ENCODE measurements around the gene SKIL. TPM values are rescaled to one million over a fixed set of nuclear protein-coding genes. Genes with fewer than 3 reads are reported as not detected.

SKIL gene
- total and polyA plus RNA-seq, 2 donors (not counting 1 experiment from before 2014, with no cell fraction given), result 7.7 to 145 TPM

DNA sequence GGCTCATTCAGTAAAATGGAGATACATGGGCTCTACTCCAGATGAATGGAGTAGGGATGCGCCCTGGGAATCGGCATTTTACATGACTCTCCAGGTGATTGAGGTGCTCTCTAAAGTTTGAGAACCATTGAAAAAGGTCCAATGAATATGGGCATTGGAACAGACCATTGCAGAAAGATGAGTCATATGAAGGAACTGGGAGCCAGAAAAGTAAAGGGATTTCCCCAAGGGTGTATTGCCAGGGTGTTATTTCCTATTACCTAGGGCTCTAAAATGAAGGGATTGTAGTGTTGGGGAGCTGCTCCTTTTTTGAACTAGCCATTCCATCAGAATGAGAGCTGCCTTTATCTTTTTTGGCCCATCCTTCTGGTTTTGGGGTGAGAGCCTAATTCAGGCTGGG, 82.8 kb downstream of the SKIL start:
- Histone ChIP-seq H3K36me3 (replicated peaks in 1 of 2; ENCODE audit: control extremely low read depth in 1 of 2, control insufficient read depth in 1 of 2, extremely low read depth in 1 of 2, insufficient read depth in 2 of 2, low read length in 1 of 2) (no peaks in the 10 kb centered on the region), H2AFZ (ENCODE audit: insufficient read depth, low read depth, low read length, poor library complexity, severe bottlenecking) (no peak overlapping the region), H3K9me3 (ENCODE audit: control extremely low read depth in 1 of 3, control insufficient read depth in 2 of 3, insufficient read depth in 1 of 3, low read length in 2 of 3) (no peaks in the 10 kb centered on the region), H3K79me2 (ENCODE audit: control insufficient read depth, insufficient read depth, low read length) (no peaks in the 10 kb centered on the region), H3K27ac (ENCODE audit: low read length in 2 of 2) (no peak overlapping the region), H4K20me1 (ENCODE audit: control insufficient read depth, insufficient read depth, low read length, poor library complexity, severe bottlenecking) (no peaks in the 10 kb centered on the region), H3K4me2 (replicated peaks; ENCODE audit: low read depth, low read length, poor library complexity, severe bottlenecking) (no peak overlapping the region), H3K4me1 (ENCODE audit: control insufficient read depth in 2 of 2, insufficient read depth in 2 of 2, low read length in 2 of 2) (no peaks in the 10 kb centered on the region), H3K9ac (ENCODE audit: low read length) (no peak overlapping the region), H3K4me3 (ENCODE audit: control extremely low read depth in 1 of 5, extremely low read depth in 1 of 5, insufficient read depth in 1 of 5, low read depth in 2 of 5, low read length in 4 of 5) (no peak overlapping the region), H3K27me3 (replicated peaks in 1 of 4; ENCODE audit: control extremely low read depth in 1 of 4, control insufficient read depth in 3 of 4, insufficient read depth in 4 of 4, low read length in 3 of 4) (peaks cover 0 to 19% (median 4%) of the 10 kb centered on the region in 4 experiments)
- no peak overlapping the region for H3K4me3 Mint-ChIP-seq
- no peak for DNase-seq
- intact Hi-C loops (cut with micrococcal nuclease), result no loop called here
- H3K4me1 Mint-ChIP-seq, result no peaks in the 10 kb centered on the region
- H3K27me3 Mint-ChIP-seq, result peaks cover 32% of the 10 kb centered on the region
- ChIA-PET POLR2A (no interaction called here), CTCF (no interaction called here)
- no peak for ATAC-seq (ENCODE audit: low read depth)
- TF ChIP-seq EZH2 (IDR thresholded peaks at IDR 0.05; ENCODE audit: borderline replicate concordance, insufficient read depth, low read depth, low read length, poor library complexity, severe bottlenecking) (no peak), CTCF (IDR thresholded peaks at IDR 0.05) (no peak)
- H3K9me3 Mint-ChIP-seq (ENCODE audit: insufficient read depth), result no peaks in the 10 kb centered on the region
- 68% methylated on average over 2 of the region's 2 CpGs for WGBS (ENCODE audit: insufficient coverage)
- H3K27ac Mint-ChIP-seq, result no peak overlapping the region

DNA sequence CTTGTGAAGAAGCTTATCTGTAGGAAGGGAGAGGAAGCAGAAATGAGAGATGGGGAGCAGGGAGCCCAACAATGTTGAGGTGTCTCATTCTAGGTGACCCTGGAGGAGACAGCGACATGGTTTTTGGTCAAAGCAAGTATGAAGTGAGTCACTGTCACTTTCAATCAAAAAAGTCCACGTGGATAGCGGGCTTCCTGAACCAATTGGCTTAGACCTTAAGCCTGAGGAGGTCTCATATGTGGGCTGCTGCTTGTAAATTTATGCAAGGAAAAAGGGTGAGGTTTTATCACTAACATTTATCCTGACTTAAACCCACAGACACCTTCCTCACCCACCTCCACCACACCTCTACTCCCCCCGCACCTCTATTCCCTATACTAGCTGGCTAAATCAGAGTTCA, 83.9 kb downstream of the SKIL start:
- TF ChIP-seq EZH2 (IDR thresholded peaks at IDR 0.05; ENCODE audit: borderline replicate concordance, insufficient read depth, low read depth, low read length, poor library complexity, severe bottlenecking) (no peak), CTCF (IDR thresholded peaks at IDR 0.05) (no peak)
- Histone ChIP-seq H3K9ac (ENCODE audit: low read length) (no peak overlapping the region), H3K9me3 (ENCODE audit: control extremely low read depth in 1 of 3, control insufficient read depth in 2 of 3, insufficient read depth in 1 of 3, low read length in 2 of 3) (no peaks in the 10 kb centered on the region), H4K20me1 (ENCODE audit: control insufficient read depth, insufficient read depth, low read length, poor library complexity, severe bottlenecking) (no peaks in the 10 kb centered on the region), H3K4me2 (replicated peaks; ENCODE audit: low read depth, low read length, poor library complexity, severe bottlenecking) (no peak overlapping the region), H3K4me3 (ENCODE audit: control extremely low read depth in 1 of 5, extremely low read depth in 1 of 5, insufficient read depth in 1 of 5, low read depth in 2 of 5, low read length in 4 of 5) (no peak overlapping the region), H3K36me3 (replicated peaks in 1 of 2; ENCODE audit: control extremely low read depth in 1 of 2, control insufficient read depth in 1 of 2, extremely low read depth in 1 of 2, insufficient read depth in 2 of 2, low read length in 1 of 2) (no peaks in the 10 kb centered on the region), H2AFZ (ENCODE audit: insufficient read depth, low read depth, low read length, poor library complexity, severe bottlenecking) (no peak overlapping the region), H3K27me3 (replicated peaks in 1 of 4; ENCODE audit: control extremely low read depth in 1 of 4, control insufficient read depth in 3 of 4, insufficient read depth in 4 of 4, low read length in 3 of 4) (peaks cover 0 to 19% (median 4%) of the 10 kb centered on the region in 4 experiments), H3K27ac (ENCODE audit: low read length in 2 of 2) (no peak overlapping the region), H3K4me1 (ENCODE audit: control insufficient read depth in 2 of 2, insufficient read depth in 2 of 2, low read length in 2 of 2) (no peaks in the 10 kb centered on the region), H3K79me2 (ENCODE audit: control insufficient read depth, insufficient read depth, low read length) (no peaks in the 10 kb centered on the region)
- Mint-ChIP-seq H3K27me3 (peaks cover 36% of the 10 kb centered on the region), H3K27ac (no peak overlapping the region), H3K9me3 (ENCODE audit: insufficient read depth) (no peaks in the 10 kb centered on the region), H3K4me1 (no peaks in the 10 kb centered on the region), H3K4me3 (no peak overlapping the region)
- CTCF ChIA-PET, result no interaction called here
- ATAC-seq (ENCODE audit: low read depth) (no peak), DNase-seq (no peak)
- 88% methylated on average over 1 of the region's 4 CpGs for WGBS (ENCODE audit: insufficient coverage)
- POLR2A ChIA-PET, result no interaction called here
- intact Hi-C loops (cut with micrococcal nuclease), result no loop called here
